ENCODE data around the gene LRRTM1.

The LRRTM1 gene

DNA sequence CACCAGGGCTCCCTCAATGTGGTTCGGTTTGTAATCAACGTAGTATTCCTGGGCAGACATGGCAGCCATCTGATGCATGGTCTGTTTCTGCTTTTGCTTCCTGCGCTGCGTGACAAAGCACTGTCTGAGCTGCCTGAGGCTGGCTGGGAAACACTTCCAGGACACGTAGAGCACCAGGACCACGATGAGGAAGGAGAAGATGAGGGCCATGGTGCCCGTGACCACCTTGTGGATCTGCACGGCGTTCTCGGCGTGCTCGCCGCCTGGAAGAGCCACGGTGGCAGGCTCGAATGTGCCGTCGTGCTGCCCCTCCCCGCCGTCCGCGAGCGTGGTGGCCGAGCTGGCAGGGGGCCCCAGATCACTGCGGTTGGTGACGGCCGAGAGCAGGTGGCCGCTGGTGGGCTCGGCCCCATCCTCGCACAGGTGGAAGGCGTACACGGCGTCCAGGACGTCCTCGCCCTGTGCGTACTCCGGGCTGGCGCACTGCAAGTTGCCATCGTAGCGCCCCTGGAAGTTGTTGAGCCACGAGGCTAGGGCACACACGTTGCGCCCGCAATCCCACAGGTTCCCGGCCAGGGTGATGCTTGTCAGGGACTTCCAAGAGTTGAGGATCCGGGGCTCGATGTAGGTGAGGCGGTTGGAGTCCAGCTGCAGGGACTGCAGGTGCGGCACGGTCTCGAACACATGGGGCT is 2.1 kb downstream of the LRRTM1 start:
- DNase-seq, result no peak

DNA sequence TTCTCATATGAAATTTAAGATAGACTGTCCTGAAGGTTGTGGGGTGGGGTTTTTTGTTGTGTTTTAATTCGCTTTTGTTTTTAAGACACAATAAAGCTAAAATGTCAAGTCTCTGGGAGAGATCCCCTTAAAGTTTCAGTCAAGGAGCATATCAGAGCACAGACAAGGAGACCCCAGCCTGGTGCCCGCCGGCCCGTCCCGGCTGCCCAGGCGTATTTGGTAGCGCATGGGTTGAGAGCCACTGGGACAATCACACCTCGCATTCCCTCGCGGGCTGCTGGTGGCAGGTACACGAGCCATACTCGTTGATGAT is 2.6 kb downstream of the LRRTM1 start:
- DNase-seq, result no peak

DNA sequence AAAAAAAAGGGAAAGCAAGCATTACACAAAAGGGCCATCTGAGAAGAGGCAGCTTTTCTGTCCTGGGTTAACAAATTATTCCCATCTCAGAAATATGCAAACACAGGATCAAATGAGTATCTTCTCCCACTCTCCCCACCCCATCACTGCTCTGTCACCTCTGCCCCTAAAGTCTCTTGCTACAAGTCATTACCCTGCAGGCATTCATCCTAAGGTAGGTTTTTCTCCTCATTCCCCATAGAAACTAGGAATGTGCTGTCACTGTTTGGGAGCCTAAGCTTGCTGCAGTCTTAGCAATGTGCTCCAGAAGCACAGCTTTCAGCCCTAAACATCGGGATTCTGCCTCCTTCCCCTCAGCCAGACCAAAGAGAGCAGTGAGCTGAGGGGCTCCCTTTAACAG is 3.6 kb downstream of the LRRTM1 start:
- no peak for DNase-seq

DNA sequence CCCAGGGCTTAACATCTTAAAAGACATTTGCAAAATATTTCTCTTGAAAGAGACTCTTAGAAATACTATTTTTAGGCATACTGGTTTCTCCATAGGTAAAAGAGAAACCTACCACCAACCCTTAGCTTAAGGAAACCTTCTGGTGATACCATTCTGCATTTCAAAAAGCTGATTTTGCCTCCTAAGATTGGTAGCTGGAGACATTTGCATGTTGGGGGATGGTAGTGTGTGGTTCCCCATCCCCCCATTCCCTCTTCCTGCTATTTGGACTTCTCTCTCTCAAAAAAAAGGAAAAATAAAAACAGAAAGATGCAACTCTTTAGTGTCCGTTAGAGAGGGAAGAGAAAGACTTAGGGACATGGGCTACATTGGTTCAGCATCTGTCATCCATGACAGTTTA is 4.2 kb downstream of the LRRTM1 start:
- DNase-seq, result no peak

DNA sequence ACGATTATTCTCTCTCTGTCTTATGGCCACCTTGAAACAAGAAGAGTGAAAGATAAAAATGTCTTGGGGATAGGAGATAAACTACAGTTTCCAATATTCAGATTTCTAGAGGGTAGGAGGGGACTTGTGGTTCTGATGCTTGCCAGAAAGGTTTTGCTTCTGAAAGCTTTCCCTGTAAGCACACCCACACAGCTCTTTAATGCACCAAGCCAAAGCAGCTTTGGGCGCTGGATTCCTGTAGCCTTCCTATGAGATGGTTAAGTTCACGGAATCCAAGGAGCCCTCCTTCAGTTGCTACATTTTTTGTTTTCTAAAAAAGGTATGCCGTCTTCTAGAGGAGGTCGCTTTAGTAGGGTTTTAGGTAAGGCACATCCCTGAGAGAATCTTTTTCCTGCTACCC is 4.9 kb downstream of the LRRTM1 start:
- no peak for DNase-seq

DNA sequence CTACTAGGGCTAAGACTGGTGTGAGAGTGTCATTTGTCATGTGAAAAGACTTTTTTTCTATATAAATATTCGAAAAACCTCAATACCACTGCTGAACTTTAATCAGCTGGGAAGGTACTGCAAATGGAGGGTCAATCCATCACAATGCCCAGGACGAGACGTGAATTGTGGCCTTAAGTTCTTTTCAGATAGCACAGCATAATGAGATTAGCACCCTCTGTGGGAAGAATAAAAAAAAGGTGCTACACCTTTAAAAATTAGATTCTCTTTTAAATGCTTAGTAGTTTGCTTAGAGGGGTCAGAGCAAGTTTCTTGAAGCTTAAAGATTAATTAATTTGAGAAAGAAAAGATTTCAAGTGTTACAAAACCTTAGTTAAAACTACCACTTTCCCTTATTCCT is 5.6 kb downstream of the LRRTM1 start:
- no peak for DNase-seq

DNA sequence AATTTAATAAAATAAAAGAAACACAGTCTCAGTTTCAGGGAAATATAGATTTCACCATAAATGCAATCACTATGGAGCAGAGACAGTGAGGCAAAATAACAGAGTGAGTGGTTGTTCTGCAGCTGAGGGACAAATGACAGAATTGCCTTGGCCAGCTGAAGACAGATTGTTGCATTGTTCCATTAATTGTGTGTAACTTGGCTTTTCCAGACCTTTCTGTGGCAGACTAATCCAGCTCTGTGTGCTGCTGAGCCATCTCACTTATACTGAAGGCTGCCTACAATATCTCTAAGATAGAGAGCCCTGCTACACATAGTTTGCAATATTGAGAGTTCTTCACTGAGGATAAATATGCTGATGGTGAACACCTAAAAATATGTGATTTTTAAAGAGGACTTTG is 11.5 kb downstream of the LRRTM1 start:
- DNase-seq, result no peak

DNA sequence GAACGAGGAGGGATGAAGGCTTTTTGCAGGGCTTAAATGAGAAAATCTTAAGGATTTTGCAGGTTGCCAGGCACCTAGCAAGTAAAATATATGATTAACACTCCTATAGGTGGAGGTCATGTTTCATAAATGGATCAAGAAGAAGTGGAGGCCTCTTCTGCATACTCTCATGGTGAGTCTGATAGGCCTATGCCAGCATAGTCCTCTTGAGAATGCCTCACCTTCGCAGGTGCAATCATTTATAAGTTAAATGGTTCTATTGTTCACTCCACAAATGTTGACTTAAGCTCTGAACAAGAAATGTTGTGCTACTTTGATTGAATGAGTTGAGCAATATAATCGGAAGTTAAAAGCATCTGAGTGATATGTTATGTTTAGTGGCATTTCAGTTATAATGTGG is 12.1 kb downstream of the LRRTM1 start:
- DNase-seq, result no peak

DNA sequence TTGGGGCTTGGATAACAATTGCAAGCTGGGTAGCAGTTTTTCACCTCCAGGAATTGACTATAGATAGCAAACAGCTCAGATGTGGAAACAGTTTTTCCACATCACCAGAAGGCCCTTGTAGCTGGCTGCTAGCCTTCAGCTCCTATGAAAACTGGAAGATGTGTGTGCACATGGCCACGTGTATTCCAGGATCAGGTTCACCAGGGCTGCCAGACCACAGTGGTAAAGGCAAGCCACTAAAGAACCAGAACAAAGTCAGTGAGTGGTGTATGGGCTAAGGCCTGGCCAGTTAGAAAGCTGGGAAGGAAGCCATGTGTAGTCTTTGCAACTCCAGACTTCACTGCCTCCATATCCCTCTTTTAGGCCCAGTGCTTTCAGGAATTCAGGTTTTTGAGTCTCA is 12.9 kb downstream of the LRRTM1 start:
- DNase-seq, result no peak

DNA sequence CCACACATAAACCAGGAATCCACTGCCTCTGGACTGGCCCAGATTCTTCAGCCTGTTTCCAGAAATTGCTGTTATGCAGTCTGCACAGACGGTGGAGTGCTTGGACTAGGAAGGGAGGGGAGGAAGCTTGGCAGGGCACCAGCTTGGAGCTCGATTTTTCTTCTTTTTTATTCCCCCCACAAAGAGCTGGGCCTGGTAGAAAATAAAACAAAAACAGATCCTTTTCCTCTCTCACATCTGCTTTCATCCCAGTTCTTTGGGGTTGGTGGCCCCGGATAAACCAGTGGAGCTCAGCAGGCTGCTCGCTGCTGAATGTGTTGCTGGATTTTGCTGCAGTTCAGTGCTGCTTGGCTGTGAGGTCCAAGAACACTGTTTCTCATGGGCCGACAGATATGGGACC is 16.0 kb downstream of the LRRTM1 start:
- no peak for DNase-seq

DNA sequence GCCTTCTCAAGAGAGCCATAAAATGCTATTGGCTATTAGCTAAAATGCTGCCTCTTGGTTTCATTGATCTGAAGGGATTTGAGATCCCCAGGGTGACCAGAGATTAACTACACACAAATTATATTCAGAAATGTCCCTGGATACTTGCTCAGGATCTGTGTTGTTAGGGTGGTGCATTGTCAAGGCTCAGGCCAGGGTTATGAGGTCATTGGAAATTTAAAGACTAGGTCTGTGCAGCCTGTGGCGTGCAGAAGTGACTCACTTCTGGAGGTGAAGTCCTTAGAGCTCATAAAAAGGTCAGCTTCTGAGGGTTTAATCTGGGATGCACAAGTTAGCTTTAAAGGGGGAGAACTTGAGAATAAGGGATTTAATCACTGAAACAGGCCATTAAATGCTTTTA is 23.5 kb downstream of the LRRTM1 start:
- no peak for DNase-seq

DNA sequence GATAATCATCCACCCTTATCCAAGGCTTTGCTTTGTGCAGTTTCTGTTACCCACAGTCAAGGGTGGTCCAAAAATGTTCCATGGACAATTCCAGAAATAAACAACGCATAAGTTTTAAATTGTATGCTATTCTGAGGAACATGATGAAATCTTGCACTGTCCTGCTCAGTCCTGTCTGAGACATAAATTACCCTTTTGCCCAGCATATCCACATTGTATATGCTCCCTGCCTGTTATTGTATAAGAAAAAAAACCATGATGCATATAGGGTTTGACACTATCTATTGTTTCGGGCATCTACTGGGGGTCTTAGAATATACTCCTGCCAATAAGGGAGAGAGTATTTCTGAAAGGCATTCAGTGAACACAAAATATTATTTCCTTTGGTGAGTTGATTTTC is 24.0 kb downstream of the LRRTM1 start:
- no peak for DNase-seq

DNA sequence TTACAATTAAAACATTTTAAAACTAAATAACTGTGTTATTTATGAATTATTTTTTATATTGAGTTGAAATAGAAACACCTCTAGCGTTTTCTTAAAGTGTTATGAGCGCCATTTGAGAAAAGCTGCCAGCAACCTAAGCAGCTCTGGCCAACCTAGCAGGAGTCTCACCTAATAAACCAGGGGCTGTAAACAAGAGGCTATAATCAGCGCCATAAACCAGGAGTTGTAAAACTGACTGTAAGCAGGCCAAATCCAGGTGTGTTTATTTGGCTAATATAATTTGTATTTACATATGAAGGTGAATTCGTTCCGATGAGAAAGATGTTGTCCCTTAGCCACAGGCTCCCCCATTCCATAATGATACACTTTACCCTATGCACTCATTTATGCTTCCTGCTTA is 34.7 kb downstream of the LRRTM1 start:
- no peak for DNase-seq

DNA sequence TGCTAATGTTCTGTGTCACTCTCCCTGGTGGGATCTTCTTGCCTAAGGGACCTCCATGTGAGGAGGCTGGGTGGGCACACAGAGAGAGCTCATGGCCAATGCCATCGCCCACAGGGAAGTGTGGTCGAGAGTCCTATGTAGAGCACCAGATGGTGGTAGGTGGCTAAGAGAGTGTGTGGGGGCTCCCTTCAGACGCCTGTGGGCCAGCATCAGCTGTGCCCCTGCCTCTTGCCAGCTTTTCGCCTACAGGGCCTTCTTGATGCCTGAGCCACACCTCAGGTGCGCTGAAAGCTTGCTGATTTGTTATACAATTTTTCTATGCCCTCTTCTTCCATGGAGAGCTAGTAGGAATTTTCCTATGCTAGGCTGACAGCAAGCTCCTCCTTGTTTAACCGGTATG is 38.3 kb downstream of the LRRTM1 start:
- DNase-seq, result no peak

DNA sequence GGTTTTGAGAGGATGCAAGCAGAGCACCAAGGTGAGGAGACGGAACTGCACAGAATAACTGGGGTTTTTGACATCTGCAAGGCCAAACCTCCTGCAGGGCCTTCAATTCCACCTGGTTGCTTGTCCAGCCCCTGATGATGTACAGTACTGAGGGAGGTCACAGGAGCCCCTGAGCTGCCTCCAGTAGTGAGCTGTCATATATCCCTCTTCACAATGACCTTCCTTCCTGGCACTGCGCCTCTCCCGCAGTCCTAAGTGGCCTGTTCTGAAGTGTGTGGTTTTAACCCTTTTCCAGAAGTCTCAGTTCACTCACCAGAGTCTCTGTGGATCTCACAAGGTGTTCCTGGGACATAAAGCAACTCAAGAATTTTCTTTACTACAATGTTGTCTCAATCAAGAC is 45.3 kb downstream of the LRRTM1 start:
- DNase-seq, result no peak

DNA sequence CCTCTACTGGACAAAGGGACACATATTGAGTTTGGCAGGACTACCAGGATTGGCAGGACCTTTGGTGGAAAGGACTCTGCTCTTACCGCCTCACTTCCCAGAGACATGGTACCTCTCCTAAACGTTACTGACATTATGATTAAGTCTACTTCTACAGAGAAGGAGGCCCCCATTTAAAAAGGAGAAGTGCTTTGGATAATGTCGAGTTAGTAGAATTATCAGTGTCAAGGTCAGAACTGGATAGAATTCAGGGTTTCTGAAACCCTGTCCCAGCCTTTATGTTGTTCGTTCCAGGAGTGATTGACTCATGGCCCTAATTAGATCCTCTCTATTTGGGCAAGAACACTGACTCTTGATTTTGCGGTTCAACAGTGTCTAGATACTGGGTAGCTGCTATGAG is 45.8 kb downstream of the LRRTM1 start:
- DNase-seq, result no peak

DNA sequence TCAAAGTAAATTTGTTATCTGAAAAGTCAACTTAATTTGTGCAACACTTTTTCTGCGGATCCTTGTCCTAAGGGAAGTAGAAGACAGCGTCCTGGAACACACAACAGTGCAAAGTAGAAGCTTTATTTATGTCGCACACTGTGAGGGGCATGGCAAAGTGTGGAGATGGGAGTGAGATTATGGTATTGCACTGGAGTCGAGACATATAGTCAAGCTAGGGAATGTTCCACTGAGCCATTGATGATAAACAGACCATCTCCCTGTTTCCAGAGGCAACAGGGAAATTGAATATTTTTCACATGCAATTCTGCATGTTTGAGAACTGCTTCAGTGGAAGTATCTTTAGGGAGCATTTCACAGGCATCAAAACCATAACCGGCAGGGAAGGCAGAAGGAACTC is 46.2 kb downstream of the LRRTM1 start:
- DNase-seq, result no peak

DNA sequence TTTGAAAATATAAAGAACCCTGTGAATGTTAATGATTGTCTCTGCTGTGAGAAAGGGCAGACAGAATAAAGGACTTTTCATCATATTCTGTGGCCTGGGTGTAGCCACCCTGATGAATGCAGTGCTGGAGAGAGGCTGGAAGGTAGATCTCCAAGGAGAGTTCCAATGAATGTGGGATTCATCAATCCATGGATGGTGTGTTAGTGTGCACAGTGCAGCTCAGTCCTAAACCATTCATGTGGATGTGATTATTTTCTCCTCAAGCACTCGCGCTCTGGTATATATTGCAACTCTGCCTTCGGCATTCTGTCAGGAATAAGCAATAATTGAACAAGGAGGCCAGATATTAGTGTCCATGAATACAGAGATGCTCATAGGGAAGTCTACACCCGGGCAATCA is 47.1 kb downstream of the LRRTM1 start:
- DNase-seq, result no peak

DNA sequence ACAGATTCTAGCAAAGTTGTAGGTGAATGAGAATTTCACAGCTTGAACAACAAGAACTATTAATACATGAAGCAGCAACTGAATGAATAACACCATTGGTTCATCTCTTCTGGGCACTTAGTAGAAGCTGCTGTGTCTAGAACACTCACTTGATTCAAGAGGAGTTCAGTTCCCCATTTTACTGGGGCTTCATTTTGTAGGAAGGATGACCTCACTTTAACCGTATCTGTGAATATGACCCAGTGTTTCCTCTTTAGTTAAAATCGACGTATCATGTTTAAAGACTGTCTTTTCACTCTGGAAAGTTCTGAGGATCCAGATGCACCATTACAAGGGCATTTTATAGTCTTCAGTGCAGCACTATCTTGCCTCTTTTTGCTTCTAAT is 47.8 kb downstream of the LRRTM1 start:
- no peak for DNase-seq

DNA sequence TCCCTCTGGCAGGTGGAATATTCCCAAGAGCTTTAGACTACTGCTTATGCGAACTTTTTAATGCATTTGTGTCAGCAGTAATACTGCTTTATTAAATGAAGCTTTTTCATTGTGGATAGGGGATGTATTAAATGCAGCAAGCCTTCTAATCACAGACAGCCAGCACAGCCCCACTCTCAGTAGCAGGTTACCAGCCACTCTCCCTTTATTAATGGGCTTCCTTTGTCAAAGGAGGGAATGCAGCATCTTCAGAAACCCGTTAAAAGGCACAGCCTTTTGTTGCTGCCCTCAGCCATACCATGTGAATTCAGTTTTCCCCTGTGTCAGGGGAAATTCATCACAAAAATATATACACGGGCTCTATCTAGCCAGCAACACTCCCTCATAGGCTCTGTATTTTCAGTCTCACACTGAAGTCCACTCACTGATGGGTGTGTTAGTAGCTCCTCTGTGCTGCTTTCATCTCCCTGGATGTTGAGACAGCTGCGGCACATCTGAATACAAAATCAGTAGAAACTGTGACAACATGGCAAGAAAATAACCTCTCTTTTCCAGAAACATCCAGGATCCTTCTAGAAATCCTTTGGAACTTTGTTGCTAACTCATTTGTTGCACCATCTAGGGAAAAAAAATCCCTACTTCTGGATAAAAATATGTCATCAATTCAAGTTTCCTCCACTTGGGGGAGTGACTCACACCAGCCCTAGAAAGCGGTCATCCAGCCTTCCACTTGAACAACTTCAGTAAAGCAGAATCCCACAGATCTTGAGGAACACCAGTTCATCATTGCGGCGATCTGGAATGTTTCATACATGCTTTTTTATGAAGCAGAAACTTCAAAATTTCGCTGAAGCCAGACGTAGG is 48.4 kb downstream of the LRRTM1 start:
- DNase-seq, result no peak

DNA sequence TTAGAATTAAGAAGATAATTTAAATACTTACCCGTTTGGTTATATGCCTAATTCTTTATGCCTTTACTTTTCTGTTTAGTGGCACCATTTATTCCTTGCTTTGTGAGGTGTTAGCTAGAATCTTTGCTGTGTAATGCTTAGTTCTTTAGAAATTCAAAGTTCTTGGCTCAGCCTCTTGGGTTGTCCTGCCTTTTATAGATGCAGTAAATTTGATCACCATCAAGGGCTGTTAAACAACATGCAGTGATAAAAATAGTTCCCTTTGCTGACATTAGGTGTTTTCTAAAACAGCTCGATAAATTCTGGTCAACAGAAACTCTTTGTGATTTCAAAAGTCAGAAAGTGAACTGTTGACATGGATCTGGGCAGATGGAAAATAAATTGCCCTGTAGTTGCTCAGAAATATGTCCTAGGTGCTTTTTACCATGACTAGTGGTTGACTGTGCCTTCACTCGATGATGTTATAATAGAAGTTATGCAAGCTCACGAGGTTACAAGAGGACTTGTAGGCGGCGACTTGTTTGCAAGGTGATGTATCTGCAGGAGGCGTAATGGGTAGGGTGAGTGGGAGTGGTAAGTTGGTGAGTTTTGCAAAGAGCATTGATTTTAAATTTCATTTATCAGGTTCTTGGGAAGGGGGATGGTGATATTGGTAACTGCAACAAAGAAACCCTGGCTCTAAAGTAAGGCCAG is 52.1 kb downstream of the LRRTM1 start:
- DNase-seq, result no peak
